GM21825 (cell line): ENCODE results near the gene SIGLEC10.
"Not testable (repeated sequence)": the region's sequence is repeated elsewhere in the genome, so short reads cannot be mapped to it uniquely, and the experiment has no call there.

Source experiments
- ATAC-seq: cut with Tn5 transposase; IDR thresholded peaks from one replicate; pipeline ENCODE4 v1.9.1; 2021; ENCODE audit warnings: mild to moderate bottlenecking, moderate library complexity; ENCODE audit not compliant: unreplicated experiment

SIGLEC10 gene

GRCh38 chr19:51417107-51417809 is at the start of gene SIGLEC10:
Gene SIGLEC10, minus strand, starts transcription at chr19:51417642. Its CDS starts 61 bp downstream, at chr19:51417581.
- ATAC-seq, result peak; percentile 39

DNA sequence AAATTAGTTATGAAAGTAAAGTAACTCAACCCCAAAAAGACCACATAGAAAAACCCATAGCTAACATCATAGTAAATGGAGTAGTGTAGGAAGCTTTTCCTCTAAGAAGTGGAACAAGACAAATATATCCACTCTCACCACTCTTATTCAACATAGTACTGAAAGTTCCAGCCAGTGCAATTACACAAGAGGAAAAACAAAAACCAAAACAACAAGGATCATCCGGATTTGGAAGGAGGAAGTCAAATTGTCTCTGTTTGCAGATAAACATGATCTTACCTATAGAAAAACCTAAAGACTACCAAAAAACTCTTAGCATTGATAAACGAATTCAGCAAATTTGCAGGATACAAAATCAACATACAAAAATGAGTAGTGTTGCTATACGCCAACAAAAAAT is 49.3 kb upstream of the SIGLEC10 start:
- ATAC-seq, result no peak

DNA sequence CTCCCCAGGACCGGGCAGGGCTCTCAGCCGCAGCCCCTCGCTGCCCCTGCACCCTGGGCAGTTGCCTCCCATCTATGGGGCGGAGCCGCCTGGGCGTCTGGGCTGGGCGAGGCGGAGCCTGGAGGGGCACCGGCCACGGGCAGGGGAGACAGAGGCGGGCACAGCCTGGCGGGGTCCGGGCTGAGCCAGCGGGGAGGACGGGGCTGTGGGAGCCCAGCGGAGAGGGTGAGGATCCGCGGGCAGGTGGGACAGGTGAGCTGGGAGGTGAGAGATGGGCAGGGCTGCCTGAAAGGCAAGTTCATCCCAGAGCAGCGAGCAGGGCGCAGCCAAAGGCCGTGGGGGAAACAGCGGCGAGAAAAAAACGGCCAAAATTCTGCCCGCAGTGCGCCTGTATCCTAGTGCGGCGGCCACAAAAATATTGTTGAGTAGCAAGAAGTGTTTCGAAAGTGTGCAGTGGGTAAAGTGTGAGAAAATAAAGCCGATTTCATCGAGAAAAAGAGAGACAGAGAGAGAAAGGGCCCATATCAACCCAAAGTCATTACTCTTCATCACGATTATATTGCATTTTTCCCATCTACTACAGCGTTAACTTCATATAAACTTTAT is 46.6 kb upstream of the SIGLEC10 start:
- not testable (repeated sequence) for ATAC-seq

DNA sequence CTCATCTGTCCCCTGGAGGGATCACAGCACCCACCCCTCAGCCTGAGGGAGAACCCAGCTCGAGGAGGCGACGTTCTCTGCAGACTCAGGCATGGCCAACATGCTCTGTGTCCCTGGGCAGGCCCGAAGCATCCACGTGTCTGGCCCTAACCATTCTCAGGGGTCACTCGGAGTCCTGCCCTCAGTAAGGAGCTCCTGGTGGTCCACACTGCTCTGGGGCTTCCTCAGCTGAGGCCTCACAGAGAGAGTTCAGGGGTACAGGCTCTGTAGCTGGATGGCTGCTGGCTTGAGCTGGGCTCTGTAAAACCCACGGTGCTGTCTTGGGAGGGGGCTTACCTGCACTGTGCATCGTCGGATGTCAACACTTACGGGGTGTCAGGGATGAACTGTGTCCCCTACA is 45.2 kb upstream of the SIGLEC10 start:
- no peak for ATAC-seq

- ATAC-seq, result no peak
Measured at GRCh38 chr19:51462276-51462675, 44.8 kb upstream of the SIGLEC10 start.

DNA sequence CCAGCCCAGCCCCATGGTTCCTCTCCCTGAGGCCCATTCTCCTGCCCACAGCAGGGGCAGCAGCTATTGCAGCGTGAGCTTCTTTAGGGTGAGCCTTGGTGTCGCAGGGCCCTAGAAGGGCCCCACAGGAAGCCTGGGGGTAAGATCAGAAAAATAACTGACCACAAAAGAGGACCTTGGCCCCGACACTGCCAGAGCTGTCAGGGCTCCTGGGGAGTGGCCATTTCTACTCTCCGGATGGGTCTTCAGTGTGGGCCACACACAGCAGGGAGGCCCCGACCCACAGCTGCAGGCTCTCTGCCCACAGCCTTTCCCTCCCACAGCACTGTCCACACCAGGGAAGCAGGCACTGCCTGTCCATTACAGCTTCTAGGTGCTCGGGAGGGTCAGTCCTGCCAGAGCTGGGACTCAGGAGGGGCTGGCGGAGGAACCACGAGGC is 44.3 kb upstream of the SIGLEC10 start:
- ATAC-seq, result no peak

GRCh38 chr19:51460164-51460992 is 42.9 kb upstream of the SIGLEC10 start:
- no peak for ATAC-seq

DNA sequence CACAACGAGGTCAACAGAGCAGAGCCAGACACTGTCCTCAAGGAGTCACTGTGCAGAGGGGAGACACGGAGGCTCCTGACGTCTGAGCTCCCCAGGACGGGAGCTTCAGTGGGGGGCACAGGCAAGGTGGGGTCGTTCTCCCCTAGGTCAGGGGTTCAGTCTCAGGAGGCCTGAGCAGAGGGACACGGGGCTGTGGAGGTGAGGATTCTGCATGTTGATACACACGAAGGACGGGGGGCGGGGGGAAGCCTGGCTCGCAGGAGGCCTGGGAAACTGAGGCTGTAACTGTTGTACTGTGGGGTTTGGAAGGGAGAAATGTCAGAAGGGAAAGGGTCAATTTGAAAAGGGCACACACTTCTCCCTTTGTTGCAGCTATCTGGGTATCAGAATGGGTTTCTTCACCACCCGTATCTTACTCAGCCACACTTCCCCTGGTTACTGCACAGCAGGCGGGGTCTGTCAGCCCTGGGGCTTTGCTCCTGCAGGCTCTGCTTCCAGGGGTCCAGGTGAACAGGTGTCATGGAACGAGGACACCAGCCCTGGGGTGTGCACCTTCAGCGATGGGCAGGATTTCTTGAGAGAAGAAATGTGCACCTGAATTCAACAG is 41.6 kb upstream of the SIGLEC10 start:
- ATAC-seq, result no peak

GRCh38 chr19:51458051-51458645 is 40.7 kb upstream of the SIGLEC10 start, which contains the start of gene SIGLEC8:
Gene SIGLEC8, minus strand, starts transcription at chr19:51458454. Its CDS starts 67 bp downstream, at chr19:51458387.
- no peak for ATAC-seq

GRCh38 chr19:51457351-51458013 is 40.0 kb upstream of the SIGLEC10 start:
- no peak for ATAC-seq

DNA sequence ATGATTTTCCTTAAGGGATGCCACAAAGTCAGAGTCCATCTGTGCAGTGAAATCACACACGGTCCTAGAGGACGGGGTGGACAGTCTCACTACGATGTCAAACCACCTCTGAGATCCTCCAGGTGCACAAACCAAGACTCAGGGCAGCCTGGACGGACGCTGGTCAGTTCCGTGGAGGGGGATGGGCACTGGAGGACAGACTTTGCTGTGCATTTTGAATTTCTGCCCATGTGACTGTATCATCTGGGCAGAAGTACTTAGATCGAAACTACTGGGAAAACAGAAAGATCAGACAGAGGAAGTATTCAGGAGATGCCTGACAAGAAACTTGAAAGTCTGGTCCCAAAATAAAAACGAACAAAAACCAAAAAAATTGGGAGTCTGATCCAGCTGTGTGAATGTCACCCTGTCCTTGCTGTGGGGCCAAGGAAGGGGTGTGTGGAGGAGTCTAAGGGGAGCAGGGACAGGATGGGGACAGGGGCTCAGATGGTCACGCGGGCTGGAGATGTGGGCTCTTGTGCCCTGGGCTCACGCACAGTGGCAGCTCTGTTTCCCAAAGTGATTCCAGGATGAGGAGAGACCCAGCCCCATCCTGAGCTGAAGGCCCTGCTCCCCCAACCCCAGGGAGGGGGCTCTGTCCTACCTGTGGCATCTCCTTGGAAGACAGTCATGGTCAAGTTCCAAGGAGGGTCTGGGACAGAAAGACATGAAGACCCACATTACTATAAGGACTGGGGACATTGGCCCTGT is 39.3 kb upstream of the SIGLEC10 start:
- no peak for ATAC-seq

GRCh38 chr19:51450730-51451307 is 33.4 kb upstream of the SIGLEC10 start:
- no peak for ATAC-seq

GRCh38 chr19:51448411-51449016 is 31.1 kb upstream of the SIGLEC10 start:
- ATAC-seq, result no peak

- ATAC-seq, result no peak
Measured at GRCh38 chr19:51448011-51448410, 30.6 kb upstream of the SIGLEC10 start.

DNA sequence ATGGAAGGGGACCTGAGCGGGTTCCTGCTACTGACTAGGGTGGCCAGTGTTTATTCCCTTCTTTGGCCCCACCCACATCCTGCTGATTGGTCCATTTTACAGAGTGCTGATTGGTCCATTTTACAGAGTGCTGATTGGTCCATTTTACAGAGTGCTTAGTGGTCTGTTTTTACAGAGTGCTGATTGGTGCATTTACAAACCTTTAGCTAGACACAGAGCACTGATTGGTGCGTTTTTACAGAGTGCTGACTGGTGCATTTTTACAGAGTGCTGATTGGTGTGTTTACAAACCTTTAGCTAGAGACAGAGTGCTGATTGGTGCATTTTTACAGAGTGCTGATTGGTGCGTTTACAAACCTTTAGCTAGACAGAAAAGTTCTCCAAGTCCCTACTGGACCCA is 30.1 kb upstream of the SIGLEC10 start:
- ATAC-seq, result not testable (repeated sequence)

GRCh38 chr19:51441410-51442390 is 24.3 kb upstream of the SIGLEC10 start:
- peak; percentile 89 for ATAC-seq

DNA sequence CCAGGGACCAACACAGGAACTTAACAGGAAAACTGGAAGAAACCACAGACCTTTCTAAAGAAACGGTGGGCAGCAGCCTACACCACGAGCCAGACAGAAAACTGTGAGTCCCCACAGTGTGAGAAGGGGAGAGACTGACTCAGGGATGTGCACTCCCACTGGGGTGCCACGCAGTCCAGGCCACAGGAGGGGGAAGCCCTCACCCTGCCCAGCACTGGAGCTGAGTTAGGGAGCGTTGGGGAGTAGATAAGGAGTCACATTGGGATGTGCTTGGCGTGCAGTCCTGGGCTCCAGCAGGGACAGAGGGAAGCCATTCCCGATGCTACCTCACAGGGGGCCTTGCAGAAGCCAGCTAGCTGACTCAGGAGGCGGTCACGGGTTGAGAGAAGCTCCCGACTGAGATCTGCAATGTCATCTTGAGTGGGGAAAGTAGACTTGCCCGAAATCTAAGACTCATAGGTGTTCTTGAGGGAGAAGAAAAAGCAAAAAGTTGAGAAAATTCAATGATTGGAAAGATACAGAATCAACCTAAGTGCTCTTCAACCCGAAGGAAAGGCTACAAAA is 23.5 kb upstream of the SIGLEC10 start:
- no peak for ATAC-seq
